SK-N-MC (cell line): Measurements from ENCODE around the gene CLECL1.
"Not testable (repeated sequence)": the region's sequence is repeated elsewhere in the genome, so short reads cannot be mapped to it uniquely, and the experiment has no call there.

Experiments
- DNase-seq: peaks from one replicate; pipeline ENCODE4 v3.0.0-alpha.2; 2011; ENCODE audit warnings: low read depth, low spot score
- H3K27ac ChIP-seq: fragments of 200-600 bp; sonication (generic); 2 replicates; pipeline ENCODE4 v1.5.1; 2016; ENCODE audit warnings: mixed run types
- H3K36me3 ChIP-seq: fragments of 200-600 bp; sonication (generic); 2 replicates; pipeline ENCODE4 v1.6.1; 2017; ENCODE audit warnings: antibody characterized with exemption, low read length, mixed read lengths; ENCODE audit not compliant: insufficient read depth
- H3K4me3 ChIP-seq: fragments of 200-600 bp; sonication (generic); 2 replicates; pipeline ENCODE4 v1.5.1; 2016
- H3K9ac ChIP-seq: fragments of 200-600 bp; sonication (generic); 2 replicates; pipeline ENCODE4 v1.8.0; 2017; ENCODE audit warnings: mixed run types, mixed read lengths; ENCODE audit not compliant: insufficient read length
- H3K9me3 ChIP-seq: fragments of 200-600 bp; sonication (generic); 2 replicates; pipeline ENCODE4 v1.6.1; 2017; ENCODE audit warnings: low read depth, mild to moderate bottlenecking, antibody characterized with exemption, low read length, moderate library complexity, mixed read lengths
- EZH2 ChIP-seq: fragments of 200-600 bp; sonication (generic); IDR thresholded peaks from one replicate; pipeline ENCODE4 v1.6.1; 2017; ENCODE audit warnings: antibody characterized with exemption
- FOXP2 ChIP-seq: optimal IDR thresholded peaks from 2 replicates; pipeline ENCODE3; 2011; ENCODE audit warnings: mild to moderate bottlenecking, moderate library complexity; ENCODE audit not compliant: insufficient read depth; ENCODE audit errors: extremely low read length, control extremely low read depth
- POLR2AphosphoS5 ChIP-seq: IDR thresholded peaks from 2 replicates; pipeline ENCODE4 v1.6.1; 2012; ENCODE audit warnings: mild to moderate bottlenecking, low read depth, low read length, borderline replicate concordance

The CLECL1 gene

GRCh38 chr12:9707864-9708808, 24.8 kb downstream of the CLECL1 start:
- peak; percentile 14 for DNase-seq
- Histone ChIP-seq H3K27ac (no peak overlapping the region), H3K9ac (no peak overlapping the region), H3K36me3 (no peaks in the 10 kb centered on the region), H3K9me3 (no peaks in the 10 kb centered on the region), H3K4me3 (no peak overlapping the region)
- no peak for TF ChIP-seq FOXP2
- no peak for TF ChIP-seq EZH2
- TF ChIP-seq POLR2AphosphoS5: no peak

GRCh38 chr12:9707356-9707755, 25.5 kb downstream of the CLECL1 start:
- no peak overlapping the region for H3K9ac ChIP-seq
- no peak for DNase-seq

GRCh38 chr12:9706086-9706685, 26.7 kb downstream of the CLECL1 start:
- Histone ChIP-seq H3K36me3 (no peaks in the 10 kb centered on the region), H3K4me3 (no peak overlapping the region), H3K9me3 (no peaks in the 10 kb centered on the region), H3K9ac (no peak overlapping the region), H3K27ac (no peak overlapping the region)
- no peak for DNase-seq
- TF ChIP-seq EZH2 (no peak), FOXP2 (no peak), POLR2AphosphoS5 (no peak)

More at GRCh38 chr12:9707356-9707755, 25.5 kb downstream of the CLECL1 start:
- Histone ChIP-seq H3K36me3 (no peaks in the 10 kb centered on the region), H3K27ac (no peak overlapping the region), H3K9me3 (no peaks in the 10 kb centered on the region), H3K4me3 (no peak overlapping the region)
- TF ChIP-seq POLR2AphosphoS5 (no peak), EZH2 (no peak), FOXP2 (no peak)

GRCh38 chr12:9704561-9704960, 28.3 kb downstream of the CLECL1 start:
- H3K36me3 ChIP-seq: not testable (repeated sequence)

GRCh38 chr12:9702255-9702654, 30.6 kb downstream of the CLECL1 start:
- no peak for TF ChIP-seq EZH2
- no peak for TF ChIP-seq POLR2AphosphoS5
- TF ChIP-seq FOXP2: no peak
- H3K4me3 ChIP-seq: no peak overlapping the region
- no peak for DNase-seq
- peaks cover 3% of the 10 kb centered on the region; the same call in 1 of the 2 replicates for H3K9me3 ChIP-seq
- no peak overlapping the region for H3K9ac ChIP-seq
- no peak overlapping the region for H3K27ac ChIP-seq
- 0 out of 2 replicates have a peak, but pooled peaks cover 3% of the 10 kb centered on the region for H3K36me3 ChIP-seq

More at GRCh38 chr12:9704561-9704960, 28.3 kb downstream of the CLECL1 start:
- DNase-seq, H3K9me3 ChIP-seq, H3K27ac ChIP-seq, H3K4me3 ChIP-seq, H3K9ac ChIP-seq: not testable (repeated sequence)

- no peak for DNase-seq
- Histone ChIP-seq H3K9me3 (peaks cover 3% of the 10 kb centered on the region; the same call in 1 of the 2 replicates), H3K9ac (no peak overlapping the region), H3K36me3 (0 out of 2 replicates have a peak, but pooled peaks cover 3% of the 10 kb centered on the region), H3K27ac (no peak overlapping the region), H3K4me3 (no peak overlapping the region)
- TF ChIP-seq FOXP2 (no peak), POLR2AphosphoS5 (no peak), EZH2 (no peak)
Observed at GRCh38 chr12:9701380-9702154, 31.3 kb downstream of the CLECL1 start.

- Histone ChIP-seq H3K27ac (no peak overlapping the region), H3K9me3 (peaks cover 3% of the 10 kb centered on the region; the same call in 1 of the 2 replicates), H3K4me3 (no peak overlapping the region), H3K36me3 (peaks cover 3% of the 10 kb centered on the region; the same call in 1 of the 2 replicates), H3K9ac (no peak overlapping the region)
- no peak for DNase-seq
- TF ChIP-seq POLR2AphosphoS5 (no peak), EZH2 (no peak), FOXP2 (no peak)
Observed at GRCh38 chr12:9700606-9700956, 32.3 kb downstream of the CLECL1 start.

- H3K4me3 ChIP-seq: no peak overlapping the region
- no peak overlapping the region for H3K27ac ChIP-seq
- H3K9ac ChIP-seq: no peak overlapping the region
- H3K36me3 ChIP-seq: peaks cover 8% of the 10 kb centered on the region; the same call in 1 of the 2 replicates
- TF ChIP-seq POLR2AphosphoS5 (no peak), EZH2 (no peak), FOXP2 (no peak)
- DNase-seq: no peak
- peaks cover 3% of the 10 kb centered on the region; the same call in 1 of the 2 replicates for H3K9me3 ChIP-seq
Observed at GRCh38 chr12:9699898-9700605, 32.8 kb downstream of the CLECL1 start.
